HG02852 (cell line): Measurements from ENCODE around the gene TXNDC12.
"Not testable (repeated sequence)": the region's sequence is repeated elsewhere in the genome, so short reads cannot be mapped to it uniquely, and the experiment has no call there.

Experiments
- ATAC-seq: cut with Tn5 transposase; IDR thresholded peaks from one replicate; pipeline ENCODE4 v1.9.1; 2021; ENCODE audit warnings: mild to moderate bottlenecking, moderate library complexity; ENCODE audit not compliant: unreplicated experiment

TXNDC12 gene

GRCh38 chr1:52055066-52055865, at the start of gene TXNDC12:
TXNDC12 (minus strand) TSS chr1:52055191; CDS start chr1:52055096, 95 bp downstream.
- peak; percentile 41 for ATAC-seq

GRCh38 chr1:52102336-52103013, 47.5 kb upstream of the TXNDC12 start:
- peak; percentile 68 for ATAC-seq

GRCh38 chr1:52098139-52098871, 43.3 kb upstream of the TXNDC12 start:
- no peak for ATAC-seq

GRCh38 chr1:52096216-52096615, 41.2 kb upstream of the TXNDC12 start:
- no peak for ATAC-seq

GRCh38 chr1:52094300-52094699, 39.3 kb upstream of the TXNDC12 start:
- ATAC-seq = not testable (repeated sequence)

GRCh38 chr1:52087892-52088291, 32.9 kb upstream of the TXNDC12 start:
- ATAC-seq = not testable (repeated sequence)

GRCh38 chr1:52080014-52080415, 25.0 kb upstream of the TXNDC12 start:
- ATAC-seq = no peak

GRCh38 chr1:52077277-52077676, 22.3 kb upstream of the TXNDC12 start:
- not testable (repeated sequence) for ATAC-seq

GRCh38 chr1:52072291-52072690, 17.3 kb upstream of the TXNDC12 start:
- no peak for ATAC-seq

- ATAC-seq = no peak
These were observed 15.7 kb upstream of the TXNDC12 start for GRCh38 chr1:52070704-52071103.

GRCh38 chr1:52063192-52063591, 8.2 kb upstream of the TXNDC12 start:
- ATAC-seq = no peak

- ATAC-seq = no peak
These were observed 5.8 kb upstream of the TXNDC12 start for GRCh38 chr1:52060822-52061221.

GRCh38 chr1:52059888-52060287, 4.9 kb upstream of the TXNDC12 start:
- ATAC-seq = no peak

- no peak for ATAC-seq
These were observed 4.3 kb upstream of the TXNDC12 start for GRCh38 chr1:52059321-52059720.

- no peak for ATAC-seq
These were observed 3.0 kb upstream of the TXNDC12 start for GRCh38 chr1:52057876-52058415.

- no peak for ATAC-seq
These were observed 2.3 kb upstream of the TXNDC12 start for GRCh38 chr1:52057255-52057654.

GRCh38 chr1:52056937-52057231, 1.9 kb upstream of the TXNDC12 start:
- ATAC-seq = peak; percentile 38

GRCh38 chr1:52056163-52056936, 1.4 kb upstream of the TXNDC12 start, which contains the start of gene BTF3L4:
BTF3L4 (plus strand) TSS chr1:52056295; CDS start chr1:52059848, 3,553 bp downstream.
- ATAC-seq = peak; percentile 84

GRCh38 chr1:52055866-52056162, 823 bp upstream of the TXNDC12 start:
- ATAC-seq = no peak

GRCh38 chr1:52054496-52055065, 410 bp downstream of the TXNDC12 start:
- ATAC-seq = no peak
